Esophagus muscularis mucosa (tissue), 4 donors: ENCODE results near the gene DLL3. TPM values are rescaled to one million over a fixed set of nuclear protein-coding genes. Genes with fewer than 3 reads are reported as not detected.

Experiments used
- DNase-seq: peaks from one replicate; pipeline ENCODE4 v3.0.0-alpha.2; 2017; ENCODE audit errors: extremely low spot score
- H3K27ac ChIP-seq, 4 donors: fragments of 200-600 bp; sonication (generic); replicated peaks in 1 of 4; 1 replicate in 3 of 4; 2 replicates in 1 of 4; pipeline ENCODE4 v1.5.1; 2016 to 2019; ENCODE audit warnings: mild to moderate bottlenecking in 1 of 4
- H3K27me3 ChIP-seq, 4 donors: fragments of 200-600 bp; sonication (generic); one replicate each; pipeline versions ENCODE4 v1.5.1 to v1.6.0; 2016 to 2019
- H3K36me3 ChIP-seq, 4 donors: fragments of 200-600 bp; sonication (generic); one replicate each; pipeline ENCODE4 v1.5.1; 2016 to 2019
- H3K4me1 ChIP-seq, 4 donors: fragments of 200-600 bp; sonication (generic); one replicate each; pipeline ENCODE4 v1.5.1; 2016 to 2019
- H3K4me3 ChIP-seq, 4 donors: fragments of 200-600 bp; sonication (generic); 1 replicate in 2 of 4; 2 replicates in 2 of 4; pipeline ENCODE4 v1.5.1; 2016 to 2019; ENCODE audit warnings: mild to moderate bottlenecking in 4 of 4, moderate library complexity in 1 of 4
- H3K9me3 ChIP-seq, 4 donors: fragments of 200-600 bp; sonication (generic); 1 replicate in 3 of 4; 2 replicates in 1 of 4; pipeline ENCODE4 v1.5.1; 2016 to 2019
- CTCF ChIP-seq, 3 experiments: fragments of 200-600 bp in 2 of 3; fragments of 450-650 bp in 1 of 3; sonication (generic) in 2 of 3; IDR thresholded peaks; one replicate each; pipeline ENCODE4 v1.5.1; 2017 to 2019; ENCODE audit warnings: antibody characterized with exemption in 3 of 3, mild to moderate bottlenecking in 2 of 3, moderate library complexity in 1 of 3
- EP300 ChIP-seq: sonication (generic); formaldehyde crosslinking; IDR thresholded peaks from one replicate; pipeline ENCODE4 v1.6.1; 2017; ENCODE audit warnings: antibody characterized with exemption
- POLR2A ChIP-seq: fragments of 450-650 bp; IDR thresholded peaks from one replicate; pipeline ENCODE4 v1.6.1; 2017; ENCODE audit warnings: antibody characterized with exemption, moderate library complexity, mild to moderate bottlenecking, low read depth
- POLR2AphosphoS5 ChIP-seq, 2 donors: sonication (generic); formaldehyde crosslinking; IDR thresholded peaks; one replicate each; pipeline ENCODE4 v1.6.1; 2017; ENCODE audit warnings: antibody characterized with exemption in 2 of 2
- WGBS: methylation state at CpG from one replicate; pipeline ENCODE4 v1.1.5; 2018; 5-methylcytosine and 5-hydroxymethylcytosine counted together
- intact Hi-C: fragments of 100-400 bp; cut with DNase I; formaldehyde crosslinking; loops from one replicate; pipeline ENCODE4 v1.15.1; 2023
- total RNA-seq, 4 donors: library from RNA; depleted of rRNA; stranded (reverse); fragments of >200 nt; gene quantifications; one replicate each; pipeline versions ENCODE4 v1.1.0 to v1.2.1, GENCODE V29; 2016

The DLL3 gene
- total RNA-seq, 4 donors from 2014 or later = not detected

- Histone ChIP-seq H3K36me3 (peaks cover 0 to 8% (median 0%) of the 10 kb centered on the region in 4 donors), H3K27ac (no peak overlapping the region), H3K4me1 (peaks cover 0 to 5% (median 2%) of the 10 kb centered on the region in 4 donors), H3K27me3 (peaks cover 0 to 18% (median 5%) of the 10 kb centered on the region in 4 donors), H3K4me3 (no peak overlapping the region), H3K9me3 (no peaks in the 10 kb centered on the region)
- no peak for DNase-seq
- intact Hi-C loops = no loop called here
- 87% methylated on average over 8 of the region's 8 CpGs for WGBS
- TF ChIP-seq POLR2AphosphoS5 (IDR thresholded peaks at IDR 0.05) = no peak
- no peak for TF ChIP-seq POLR2A
- TF ChIP-seq CTCF (IDR thresholded peaks at IDR 0.05) = no peak
- no peak for TF ChIP-seq EP300
Observed at GRCh38 chr19:39520541-39521484, 22.1 kb downstream of the DLL3 start.

- no peaks in the 10 kb centered on the region for H3K4me1 ChIP-seq
- TF ChIP-seq POLR2AphosphoS5 (IDR thresholded peaks at IDR 0.05) (no peak), POLR2A (no peak), CTCF (IDR thresholded peaks at IDR 0.05) (no peak), EP300 (no peak)
- 79% methylated on average over 8 of the region's 8 CpGs for WGBS
- DNase-seq = no peak
- no peaks in the 10 kb centered on the region for H3K27me3 ChIP-seq
- H3K4me3 ChIP-seq = no peak overlapping the region
- H3K9me3 ChIP-seq = no peaks in the 10 kb centered on the region
- peaks cover 0 to 16% (median 0%) of the 10 kb centered on the region in 4 donors for H3K36me3 ChIP-seq
- H3K27ac ChIP-seq = no peak overlapping the region
- intact Hi-C loops = no loop called here
Observed at GRCh38 chr19:39524495-39524894, 25.7 kb downstream of the DLL3 start.

GRCh38 chr19:39525205-39525604 is 26.5 kb downstream of the DLL3 start:
- peaks cover 0 to 19% (median 0%) of the 10 kb centered on the region in 4 donors for H3K36me3 ChIP-seq
- H3K27me3 ChIP-seq = no peaks in the 10 kb centered on the region
- no peak for DNase-seq
- no peaks in the 10 kb centered on the region for H3K9me3 ChIP-seq
- peaks cover 0 to 7% (median 2%) of the 10 kb centered on the region in 4 donors for H3K4me1 ChIP-seq
- H3K27ac ChIP-seq = no peak overlapping the region
- WGBS = 99% methylated on average over 3 of the region's 3 CpGs
- no peak overlapping the region for H3K4me3 ChIP-seq
- intact Hi-C loops = no loop called here
- TF ChIP-seq CTCF (IDR thresholded peaks at IDR 0.05) = no peak
- TF ChIP-seq POLR2AphosphoS5 (IDR thresholded peaks at IDR 0.05) = no peak
- no peak for TF ChIP-seq POLR2A
- TF ChIP-seq EP300 = no peak

GRCh38 chr19:39531834-39532232 is 33.1 kb downstream of the DLL3 start:
- 37% methylated on average over 14 of the region's 14 CpGs for WGBS
- intact Hi-C loops = loop anchor here (5.0 to 10.0 kb wide), 4 partner anchors 60 to 405 kb away; partner anchors contain the start of genes PAK4, SAMD4B and SUPT5H
- Histone ChIP-seq H3K36me3 (peaks cover 0 to 11% (median 0%) of the 10 kb centered on the region in 4 donors), H3K27me3 (no peaks in the 10 kb centered on the region), H3K9me3 (no peaks in the 10 kb centered on the region), H3K4me1 (peaks cover 14 to 33% (median 26%) of the 10 kb centered on the region in 4 donors), H3K27ac (peak overlapping the region; percentile 86 to 91 (median 88)), H3K4me3 (peak overlapping the region; percentile 70 to 89 (median 77))
- no peak for TF ChIP-seq POLR2AphosphoS5 (IDR thresholded peaks at IDR 0.05)
- TF ChIP-seq EP300 = no peak
- no peak for TF ChIP-seq CTCF (IDR thresholded peaks at IDR 0.05)
- no peak for TF ChIP-seq POLR2A
- no peak for DNase-seq
